A549 (cell line): Measurements from ENCODE around the gene COL13A1.

Experiments
- BHLHE40 ChIP-seq: IDR thresholded peaks from 2 replicates; pipeline ENCODE4 v1.6.1; 2012; ENCODE audit warnings: low read depth, low read length, inconsistent platforms
- EP300 ChIP-seq, 2 experiments: fragments of >200 bp; sonication (Bioruptor Twin); formaldehyde crosslinking; IDR thresholded peaks; 2 replicates in 1 of 2; 3 replicates in 1 of 2; pipeline ENCODE4 v1.6.1; 2016 to 2017
- ZSCAN20 ChIP-seq: fragments of 250-450 bp; sonication (Bioruptor Pico); IDR thresholded peaks from 2 replicates; pipeline ENCODE4 v1.8.0; 2022; ENCODE audit warnings: mild to moderate bottlenecking, moderate library complexity
- TF ChIP-seq, protein P1 (sequence below): fragments of >200 bp; sonication (Bioruptor Twin); formaldehyde crosslinking; IDR thresholded peaks from 3 replicates; pipeline ENCODE4 v1.5.1; 2016
- TF ChIP-seq, protein P2 (sequence below): IDR thresholded peaks from 2 replicates; pipeline ENCODE4 v1.6.1; 2012
- TF ChIP-seq, protein P3 (sequence below): fragments of 200-600 bp; sonication (generic); IDR thresholded peaks from 2 replicates; pipeline ENCODE4 v1.6.1; 2016; ENCODE audit warnings: antibody characterized with exemption, mild to moderate bottlenecking, moderate library complexity

DNA sequence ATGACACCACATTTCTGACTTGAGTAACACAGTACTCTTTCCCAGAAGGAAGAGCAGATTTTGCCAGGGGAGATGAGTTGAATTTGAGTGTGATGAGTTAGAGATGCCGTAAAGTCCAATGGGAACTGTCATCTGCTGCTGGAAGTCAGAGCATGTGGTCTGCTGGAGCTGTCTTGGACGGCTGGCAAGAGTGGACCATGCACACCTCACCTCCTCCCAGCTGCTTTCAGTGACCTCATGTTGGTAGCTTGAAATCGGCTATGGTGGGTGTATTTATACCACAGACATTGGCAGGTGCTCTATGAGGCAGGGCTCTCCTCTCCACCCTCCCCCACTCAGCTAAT lies 82.3 kb downstream of the COL13A1 start:
- TF ChIP-seq, protein P1, sequence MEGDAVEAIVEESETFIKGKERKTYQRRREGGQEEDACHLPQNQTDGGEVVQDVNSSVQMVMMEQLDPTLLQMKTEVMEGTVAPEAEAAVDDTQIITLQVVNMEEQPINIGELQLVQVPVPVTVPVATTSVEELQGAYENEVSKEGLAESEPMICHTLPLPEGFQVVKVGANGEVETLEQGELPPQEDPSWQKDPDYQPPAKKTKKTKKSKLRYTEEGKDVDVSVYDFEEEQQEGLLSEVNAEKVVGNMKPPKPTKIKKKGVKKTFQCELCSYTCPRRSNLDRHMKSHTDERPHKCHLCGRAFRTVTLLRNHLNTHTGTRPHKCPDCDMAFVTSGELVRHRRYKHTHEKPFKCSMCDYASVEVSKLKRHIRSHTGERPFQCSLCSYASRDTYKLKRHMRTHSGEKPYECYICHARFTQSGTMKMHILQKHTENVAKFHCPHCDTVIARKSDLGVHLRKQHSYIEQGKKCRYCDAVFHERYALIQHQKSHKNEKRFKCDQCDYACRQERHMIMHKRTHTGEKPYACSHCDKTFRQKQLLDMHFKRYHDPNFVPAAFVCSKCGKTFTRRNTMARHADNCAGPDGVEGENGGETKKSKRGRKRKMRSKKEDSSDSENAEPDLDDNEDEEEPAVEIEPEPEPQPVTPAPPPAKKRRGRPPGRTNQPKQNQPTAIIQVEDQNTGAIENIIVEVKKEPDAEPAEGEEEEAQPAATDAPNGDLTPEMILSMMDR, result no peak
- TF ChIP-seq, protein P2, sequence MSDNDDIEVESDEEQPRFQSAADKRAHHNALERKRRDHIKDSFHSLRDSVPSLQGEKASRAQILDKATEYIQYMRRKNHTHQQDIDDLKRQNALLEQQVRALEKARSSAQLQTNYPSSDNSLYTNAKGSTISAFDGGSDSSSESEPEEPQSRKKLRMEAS, result no peak
- TF ChIP-seq ZSCAN20 (CRISPR knock-in tag) (no peak), BHLHE40 (no peak), EP300 (IDR thresholded peaks at IDR 0.05) (no peak)
- TF ChIP-seq, protein P3, sequence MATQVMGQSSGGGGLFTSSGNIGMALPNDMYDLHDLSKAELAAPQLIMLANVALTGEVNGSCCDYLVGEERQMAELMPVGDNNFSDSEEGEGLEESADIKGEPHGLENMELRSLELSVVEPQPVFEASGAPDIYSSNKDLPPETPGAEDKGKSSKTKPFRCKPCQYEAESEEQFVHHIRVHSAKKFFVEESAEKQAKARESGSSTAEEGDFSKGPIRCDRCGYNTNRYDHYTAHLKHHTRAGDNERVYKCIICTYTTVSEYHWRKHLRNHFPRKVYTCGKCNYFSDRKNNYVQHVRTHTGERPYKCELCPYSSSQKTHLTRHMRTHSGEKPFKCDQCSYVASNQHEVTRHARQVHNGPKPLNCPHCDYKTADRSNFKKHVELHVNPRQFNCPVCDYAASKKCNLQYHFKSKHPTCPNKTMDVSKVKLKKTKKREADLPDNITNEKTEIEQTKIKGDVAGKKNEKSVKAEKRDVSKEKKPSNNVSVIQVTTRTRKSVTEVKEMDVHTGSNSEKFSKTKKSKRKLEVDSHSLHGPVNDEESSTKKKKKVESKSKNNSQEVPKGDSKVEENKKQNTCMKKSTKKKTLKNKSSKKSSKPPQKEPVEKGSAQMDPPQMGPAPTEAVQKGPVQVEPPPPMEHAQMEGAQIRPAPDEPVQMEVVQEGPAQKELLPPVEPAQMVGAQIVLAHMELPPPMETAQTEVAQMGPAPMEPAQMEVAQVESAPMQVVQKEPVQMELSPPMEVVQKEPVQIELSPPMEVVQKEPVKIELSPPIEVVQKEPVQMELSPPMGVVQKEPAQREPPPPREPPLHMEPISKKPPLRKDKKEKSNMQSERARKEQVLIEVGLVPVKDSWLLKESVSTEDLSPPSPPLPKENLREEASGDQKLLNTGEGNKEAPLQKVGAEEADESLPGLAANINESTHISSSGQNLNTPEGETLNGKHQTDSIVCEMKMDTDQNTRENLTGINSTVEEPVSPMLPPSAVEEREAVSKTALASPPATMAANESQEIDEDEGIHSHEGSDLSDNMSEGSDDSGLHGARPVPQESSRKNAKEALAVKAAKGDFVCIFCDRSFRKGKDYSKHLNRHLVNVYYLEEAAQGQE, result no peak
